Keratinocyte (primary cell): Measurements from ENCODE around the gene NEFH. TPM values are rescaled to one million over a fixed set of nuclear protein-coding genes. Genes with fewer than 3 reads are reported as not detected.

Experiments used
- DNase-seq: peaks from one replicate; pipeline ENCODE4 v3.0.0-alpha.2; 2011; ENCODE audit warnings: low read depth, missing footprints, low spot score
- FAIRE-seq: peaks from 2 replicates; lab custom pipeline; 2011; peaks lifted over from hg19 to GRCh38; lab: Jason Lieb, UNC
- H2AFZ ChIP-seq: 2 replicates; pipeline ENCODE4 v1.6.0; 2012; ENCODE audit warnings: low read length, control low read depth, inconsistent platforms; ENCODE audit not compliant: control insufficient read depth
- H3K27ac ChIP-seq: 2 replicates; pipeline ENCODE4 v1.5.1; 2011; ENCODE audit warnings: low read length; ENCODE audit not compliant: control insufficient read depth, insufficient read depth
- H3K27me3 ChIP-seq: 3 replicates; pipeline ENCODE4 v1.6.0; 2011; ENCODE audit warnings: low read length; ENCODE audit not compliant: control insufficient read depth, insufficient read depth; ENCODE audit errors: extremely low read depth
- H3K36me3 ChIP-seq, 2 experiments: 2 replicates in 1 of 2; 3 replicates in 1 of 2; pipeline ENCODE4 v1.5.1; 2011; ENCODE audit warnings: low read length in 2 of 2, mild to moderate bottlenecking in 1 of 2; ENCODE audit not compliant: control insufficient read depth in 2 of 2, insufficient read depth in 2 of 2; ENCODE audit errors: extremely low read depth in 1 of 2
- H3K4me1 ChIP-seq: 3 replicates; pipeline ENCODE4 v1.5.1; 2011; ENCODE audit warnings: low read length; ENCODE audit not compliant: control insufficient read depth, insufficient read depth; ENCODE audit errors: extremely low read depth
- H3K4me2 ChIP-seq: 3 replicates; pipeline ENCODE4 v1.6.0; 2011; ENCODE audit warnings: low read depth, low read length; ENCODE audit not compliant: control insufficient read depth, insufficient read depth; ENCODE audit errors: extremely low read depth
- H3K4me3 ChIP-seq, 3 experiments: fragments of 200-600 bp in 1 of 3; sonication (generic) in 1 of 3; 2 replicates in 2 of 3; 3 replicates in 1 of 3; pipeline ENCODE4 v1.5.1; 2011 to 2016; ENCODE audit warnings: low read length in 3 of 3, mild to moderate bottlenecking in 3 of 3, control low read depth in 2 of 3, inconsistent platforms in 1 of 3, low read depth in 1 of 3, mixed read lengths in 1 of 3, mixed run types in 1 of 3, moderate library complexity in 1 of 3; ENCODE audit not compliant: control insufficient read depth in 2 of 3, insufficient read depth in 2 of 3; ENCODE audit errors: extremely low read depth in 1 of 3
- H3K79me2 ChIP-seq: 2 replicates; pipeline ENCODE4 v1.6.0; 2012; ENCODE audit warnings: low read length; ENCODE audit not compliant: control insufficient read depth, insufficient read depth
- H3K9ac ChIP-seq: 3 replicates; pipeline ENCODE4 v1.6.0; 2011; ENCODE audit warnings: low read length; ENCODE audit not compliant: control insufficient read depth, insufficient read depth; ENCODE audit errors: extremely low read depth
- H3K9me1 ChIP-seq: 3 replicates; pipeline ENCODE4 v1.6.0; 2011; ENCODE audit warnings: low read length; ENCODE audit not compliant: control insufficient read depth, insufficient read depth; ENCODE audit errors: extremely low read depth
- H3K9me3 ChIP-seq: 2 replicates; pipeline ENCODE4 v1.5.1; 2012; ENCODE audit warnings: low read depth, low read length; ENCODE audit not compliant: control insufficient read depth
- H4K20me1 ChIP-seq: 3 replicates; pipeline ENCODE4 v1.6.0; 2011; ENCODE audit warnings: low read length; ENCODE audit not compliant: control insufficient read depth, insufficient read depth; ENCODE audit errors: extremely low read depth
- CTCF ChIP-seq, 3 experiments: IDR thresholded peaks in 1 of 3; conservative IDR thresholded peaks in 1 of 3; optimal IDR thresholded peaks in 1 of 3; 2 replicates in 2 of 3; 3 replicates in 1 of 3; pipeline versions ENCODE3 to v1.5.1; 2011; ENCODE audit warnings: low read length in 3 of 3, mild to moderate bottlenecking in 3 of 3, moderate library complexity in 2 of 3, control low read depth in 1 of 3, inconsistent platforms in 1 of 3; ENCODE audit not compliant: insufficient read depth in 2 of 3; ENCODE audit errors: extremely low read depth in 1 of 3
- EZH2 ChIP-seq: IDR thresholded peaks from one replicate; pipeline ENCODE4 v1.6.1; 2012; ENCODE audit warnings: inconsistent platforms, mild to moderate bottlenecking, low read length, moderate library complexity
- dilution Hi-C: fragments of 300-500 bp; cut with MboI; formaldehyde crosslinking; loops from one replicate; pipeline ENCODE4 v1.7.0; 2020; ENCODE audit warnings: low sequenced_read_pairs; ENCODE audit not compliant: extremely low pct_ligation_motif_present
- polyA plus RNA-seq, 5 experiments: library from polyadenylated mRNA; depleted of rRNA in 3 of 5; stranded (reverse) in 3 of 5; stranded (forward) in 1 of 5; unstranded in 1 of 5; fragments of >200 nt; gene quantifications; 1 replicate in 1 of 5; 2 replicates in 3 of 5; 3 replicates in 1 of 5; pipeline versions ENCODE4 v1.2.1 to v1.2.3, GENCODE V29; 2011 to 2012; ENCODE audit warnings: missing spikeins in 2 of 5, low read depth in 1 of 5, low replicate concordance in 1 of 5

The NEFH gene
- polyA plus RNA-seq, 1 donor (not counting 4 experiments of a cell fraction or from before 2014, with no cell fraction given): 0.07 TPM

GRCh38 chr22:29509298-29509697, 29.3 kb downstream of the NEFH start:
- Histone ChIP-seq H3K4me3 (no peak overlapping the region), H3K79me2 (no peaks in the 10 kb centered on the region), H2AFZ (no peak overlapping the region), H3K27me3 (no peaks in the 10 kb centered on the region), H3K27ac (no peak overlapping the region), H4K20me1 (no peaks in the 10 kb centered on the region), H3K4me2 (no peak overlapping the region), H3K4me1 (no peaks in the 10 kb centered on the region), H3K9me3 (no peaks in the 10 kb centered on the region), H3K36me3 (peaks cover 30 to 37% of the 10 kb centered on the region in 2 experiments), H3K9ac (no peak overlapping the region), H3K9me1 (no peaks in the 10 kb centered on the region)
- DNase-seq (no peak), FAIRE-seq (no peak)
- dilution Hi-C loops: no loop called here
- TF ChIP-seq EZH2 (no peak), CTCF (optimal IDR thresholded peaks at IDR 0.05 in 1 of 3, IDR thresholded peaks at IDR 0.05 in 1 of 3, conservative IDR thresholded peaks at IDR 0.05 in 1 of 3; ENCODE audit: extremely low read depth in 1 of 3, insufficient read depth in 2 of 3, low read length in 3 of 3) (no peak)

GRCh38 chr22:29509815-29510214, 29.8 kb downstream of the NEFH start:
- dilution Hi-C loops: no loop called here

More at GRCh38 chr22:29509815-29510214, 29.8 kb downstream of the NEFH start:
- Histone ChIP-seq H3K4me1 (no peaks in the 10 kb centered on the region), H3K4me3 (no peak overlapping the region), H3K9ac (no peak overlapping the region), H3K79me2 (no peaks in the 10 kb centered on the region), H3K36me3 (peaks cover 30 to 37% of the 10 kb centered on the region in 2 experiments), H4K20me1 (no peaks in the 10 kb centered on the region), H2AFZ (no peak overlapping the region), H3K27ac (no peak overlapping the region), H3K9me1 (no peaks in the 10 kb centered on the region), H3K9me3 (no peaks in the 10 kb centered on the region), H3K4me2 (no peak overlapping the region), H3K27me3 (no peaks in the 10 kb centered on the region)
- DNase-seq (no peak), FAIRE-seq (no peak)
- no peak for TF ChIP-seq EZH2
- no peak for TF ChIP-seq CTCF (optimal IDR thresholded peaks at IDR 0.05 in 1 of 3, IDR thresholded peaks at IDR 0.05 in 1 of 3, conservative IDR thresholded peaks at IDR 0.05 in 1 of 3; ENCODE audit: extremely low read depth in 1 of 3, insufficient read depth in 2 of 3, low read length in 3 of 3)
